ENCODE data around the gene SHROOM3. TPM values are rescaled to one million over a fixed set of nuclear protein-coding genes. Genes with fewer than 3 reads are reported as not detected.
"Not testable (repeated sequence)": the region's sequence is repeated elsewhere in the genome, so short reads cannot be mapped to it uniquely, and the experiment has no call there.

SHROOM3 gene
- total RNA-seq, 1 donor from 2014 or later: 192 TPM

- no peak for DNase-seq (ENCODE audit: low spot score in 2 of 2)
- H3K9me3 ChIP-seq: no peaks in the 10 kb centered on the region
- no peak overlapping the region for H3K4me3 ChIP-seq
- H3K27me3 ChIP-seq: no peaks in the 10 kb centered on the region
- H3K36me3 ChIP-seq: no peaks in the 10 kb centered on the region
- no peak overlapping the region for H3K27ac ChIP-seq
- no peaks in the 10 kb centered on the region for H3K4me1 ChIP-seq
- intact Hi-C loops (cut with DNase I): no loop called here
- TF ChIP-seq CTCF (IDR thresholded peaks at IDR 0.05): no peak
Measured at GRCh38 chr4:76406081-76406480, 28.9 kb upstream of the SHROOM3 start.

GRCh38 chr4:76407440-76408119, 27.4 kb upstream of the SHROOM3 start:
- Histone ChIP-seq H3K27ac (no peak overlapping the region), H3K4me1 (no peaks in the 10 kb centered on the region), H3K27me3 (no peaks in the 10 kb centered on the region), H3K9me3 (no peaks in the 10 kb centered on the region), H3K36me3 (no peaks in the 10 kb centered on the region), H3K4me3 (no peak overlapping the region)
- no peak for DNase-seq (ENCODE audit: low spot score in 2 of 2)
- no peak for TF ChIP-seq CTCF (IDR thresholded peaks at IDR 0.05)
- intact Hi-C loops (cut with DNase I): no loop called here

- H3K36me3 ChIP-seq: no peaks in the 10 kb centered on the region
- H3K4me1 ChIP-seq: no peaks in the 10 kb centered on the region
- DNase-seq (ENCODE audit: low spot score in 2 of 2): no peak
- no peak overlapping the region for H3K27ac ChIP-seq
- no peak for TF ChIP-seq CTCF (IDR thresholded peaks at IDR 0.05)
- no peaks in the 10 kb centered on the region for H3K9me3 ChIP-seq
- intact Hi-C loops (cut with DNase I): no loop called here
- no peak overlapping the region for H3K4me3 ChIP-seq
- no peaks in the 10 kb centered on the region for H3K27me3 ChIP-seq
Measured at GRCh38 chr4:76410636-76411035, 24.4 kb upstream of the SHROOM3 start.

- Histone ChIP-seq H3K4me3 (peak overlapping the region; percentile 62 to 65), H3K9me3 (no peaks in the 10 kb centered on the region), H3K4me1 (no peaks in the 10 kb centered on the region), H3K27ac (no peak overlapping the region), H3K27me3 (no peaks in the 10 kb centered on the region), H3K36me3 (no peaks in the 10 kb centered on the region)
- TF ChIP-seq CTCF (IDR thresholded peaks at IDR 0.05): no peak
- intact Hi-C loops (cut with DNase I): loop anchor here (2.0 to 5.0 kb wide), 3 partner anchors 113 to 243 kb away; partner anchors contain the start of gene STBD1
- DNase-seq (ENCODE audit: low spot score in 2 of 2): no peak
Measured at GRCh38 chr4:76420188-76420761, 14.8 kb upstream of the SHROOM3 start.

GRCh38 chr4:76420762-76421581, 14.1 kb upstream of the SHROOM3 start, which contains the start of gene CCDC158:
TSS of gene CCDC158 (minus strand) at chr4:76421141. CDS start at chr4:76403207, 17,934 bp downstream.
- intact Hi-C loops (cut with DNase I): loop anchor here (2.0 to 5.0 kb wide), 3 partner anchors 114 to 244 kb away; partner anchors contain the start of gene STBD1
- DNase-seq (ENCODE audit: low spot score in 2 of 2): no peak
- Histone ChIP-seq H3K27me3 (no peaks in the 10 kb centered on the region), H3K4me3 (peak within 1 kb of the TSS; percentile 62 to 65), H3K27ac (peak within 1 kb of the TSS in 1 of 2 donors; percentile 0), H3K4me1 (no peaks in the 10 kb centered on the region), H3K9me3 (no peaks in the 10 kb centered on the region), H3K36me3 (no peaks in the 10 kb centered on the region)
- TF ChIP-seq CTCF (IDR thresholded peaks at IDR 0.05): no peak

GRCh38 chr4:76423159-76423558, 11.9 kb upstream of the SHROOM3 start:
- not testable (repeated sequence) for DNase-seq (ENCODE audit: low spot score in 2 of 2); H3K9me3 ChIP-seq
- intact Hi-C loops (cut with DNase I): loop anchor here (5.0 kb wide), 2 partner anchors 231 to 246 kb away; no protein-coding TSS in a partner anchor

More at GRCh38 chr4:76423159-76423558, 11.9 kb upstream of the SHROOM3 start:
- not testable (repeated sequence) for H3K36me3 ChIP-seq, H3K4me3 ChIP-seq, H3K27ac ChIP-seq, H3K27me3 ChIP-seq, H3K4me1 ChIP-seq

All from ascending aorta (tissue), 2 donors.